NT2/D1 (cell line): ENCODE results near the gene DLG2.

ENCODE experiments used
- SUZ12 ChIP-seq: IDR thresholded peaks from 2 replicates; pipeline ENCODE4 v1.6.1; 2011; ENCODE audit not compliant: insufficient read length, insufficient read depth; ENCODE audit errors: extremely low read depth
- YY1 ChIP-seq: IDR thresholded peaks from 2 replicates; pipeline ENCODE4 v1.6.1; 2011; ENCODE audit not compliant: insufficient read length, insufficient read depth
- ZNF274 ChIP-seq: IDR thresholded peaks from 2 replicates; pipeline ENCODE4 v1.6.1; 2011; ENCODE audit warnings: mild to moderate bottlenecking, low read depth, low read length

GRCh38 chr11:84144531-84144930 is 1482.6 kb downstream of the DLG2 start:
- TF ChIP-seq SUZ12, result no peak
- TF ChIP-seq YY1, result no peak
- TF ChIP-seq ZNF274, result no peak
